HG03280 (cell line): Measurements from ENCODE around the gene CFAP52.
"Not testable (repeated sequence)": the region's sequence is repeated elsewhere in the genome, so short reads cannot be mapped to it uniquely, and the experiment has no call there.

Experiments
- ATAC-seq: cut with Tn5 transposase; IDR thresholded peaks from one replicate; pipeline ENCODE4 v1.9.1; 2021; ENCODE audit warnings: mild to moderate bottlenecking, moderate library complexity; ENCODE audit not compliant: unreplicated experiment

CFAP52 gene

DNA sequence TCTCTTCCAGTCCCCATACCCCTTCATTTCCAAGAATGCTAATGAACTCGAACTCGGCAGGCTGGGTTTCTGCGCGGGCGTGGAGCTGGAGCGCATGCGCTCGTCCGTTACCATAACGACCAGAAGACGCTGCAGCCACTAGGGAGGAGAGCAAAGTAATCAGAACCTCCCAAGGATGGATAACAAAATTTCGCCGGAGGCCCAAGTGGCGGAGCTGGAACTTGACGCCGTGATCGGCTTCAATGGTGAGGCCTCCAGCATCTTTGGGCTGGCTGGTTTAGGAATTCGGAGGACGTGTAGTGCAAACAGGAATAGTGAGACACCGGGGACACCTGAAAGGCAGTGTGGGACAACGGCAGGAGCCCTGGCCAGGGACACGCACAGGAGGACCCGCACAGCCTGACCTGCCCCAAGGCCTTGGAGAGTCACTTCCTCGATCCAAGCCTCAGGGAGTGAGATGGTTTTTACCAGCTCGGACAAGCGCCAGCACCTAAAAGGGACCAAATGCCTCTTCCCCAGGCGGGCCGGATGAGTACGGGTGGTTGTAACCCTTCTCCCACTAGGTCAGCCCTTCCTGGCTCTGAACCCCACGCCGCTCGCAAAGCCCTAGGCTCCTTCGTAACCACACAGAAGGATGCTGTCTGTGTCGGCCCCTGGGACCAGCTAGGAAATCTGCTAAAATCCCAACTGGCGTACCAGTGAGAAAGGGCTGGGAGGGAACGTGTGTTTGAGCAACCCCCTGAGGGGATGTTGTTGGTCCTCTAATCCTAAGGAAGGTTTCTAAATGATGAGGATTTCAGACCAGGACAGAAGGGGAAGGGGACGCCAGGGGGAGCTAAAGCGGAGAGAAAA, at the start of gene CFAP52:
Gene CFAP52 (plus strand): TSS at position 122 of the 852 bp plus-strand sequence. CDS start 54 bp downstream, at position 176.
- peak; percentile 56 for ATAC-seq

GRCh38 chr17:9527788-9528187, 48.7 kb upstream of the CFAP52 start:
- no peak for ATAC-seq

- ATAC-seq, result peak; percentile 55
Measured at GRCh38 chr17:9529033-9529700, 47.3 kb upstream of the CFAP52 start.

DNA sequence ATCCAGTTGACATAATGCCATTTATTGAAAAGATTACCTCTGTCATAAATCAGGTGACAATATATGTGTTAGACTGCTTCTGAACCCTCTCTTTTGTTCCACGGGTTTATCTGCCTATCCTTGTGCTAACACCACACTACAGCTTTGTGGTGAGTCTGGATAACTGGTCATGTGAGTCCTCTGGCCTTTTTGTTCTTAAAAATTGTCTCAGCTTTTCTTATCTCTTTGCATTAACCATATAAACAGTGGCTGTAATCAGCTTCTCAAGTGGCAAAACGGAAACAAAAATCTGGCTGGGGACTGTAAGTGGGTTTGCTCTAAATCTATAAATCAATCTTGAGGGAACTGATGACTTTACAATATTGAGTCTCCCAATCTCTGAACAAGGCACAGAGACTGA, 45.4 kb upstream of the CFAP52 start:
- ATAC-seq, result no peak

- ATAC-seq, result no peak
Measured at GRCh38 chr17:9532715-9533114, 43.7 kb upstream of the CFAP52 start.

DNA sequence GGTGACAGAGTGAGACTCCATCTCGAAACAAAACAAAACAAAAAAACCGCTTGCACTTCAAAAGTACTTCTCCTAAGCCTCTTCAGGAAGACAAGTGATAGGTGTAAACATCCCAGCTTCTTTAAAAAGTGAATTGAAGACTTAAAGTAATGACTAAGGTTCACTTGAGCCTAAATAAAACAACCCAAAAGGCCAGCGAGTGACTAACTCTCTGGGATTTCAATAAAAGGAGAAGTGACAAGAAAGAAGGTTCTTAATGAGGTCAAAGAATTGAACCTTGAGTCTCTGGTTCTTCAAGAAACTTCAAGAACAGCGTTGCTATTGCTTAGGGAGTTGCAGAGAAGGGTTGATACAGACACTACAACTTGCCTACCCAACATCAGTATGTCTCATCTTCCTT, 43.0 kb upstream of the CFAP52 start:
- no peak for ATAC-seq

DNA sequence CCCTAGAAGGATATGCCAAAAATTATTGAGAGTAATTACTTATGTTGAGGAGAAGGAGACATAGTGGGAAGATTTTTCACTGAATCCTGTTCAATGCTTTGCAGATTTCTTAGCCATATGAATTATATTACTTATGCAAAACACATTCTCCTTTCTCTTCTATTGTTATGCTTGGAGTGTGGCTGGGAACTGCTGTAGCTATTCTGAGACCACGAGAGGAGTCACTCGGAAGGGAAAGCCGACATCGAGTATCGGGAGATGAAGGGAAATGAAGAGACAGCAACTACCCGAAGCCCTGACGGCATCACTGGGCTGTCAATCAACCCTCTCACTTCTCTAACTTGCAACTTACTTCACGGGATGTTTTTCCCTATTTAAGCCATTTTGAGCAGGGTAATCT, 40.4 kb upstream of the CFAP52 start:
- no peak for ATAC-seq

- ATAC-seq, result no peak
Measured at GRCh38 chr17:9537177-9537776, 39.2 kb upstream of the CFAP52 start.

GRCh38 chr17:9538626-9539025, 37.8 kb upstream of the CFAP52 start:
- no peak for ATAC-seq

- no peak for ATAC-seq
Measured at GRCh38 chr17:9541718-9542117, 34.7 kb upstream of the CFAP52 start.

GRCh38 chr17:9544221-9544620, 32.2 kb upstream of the CFAP52 start:
- no peak for ATAC-seq

DNA sequence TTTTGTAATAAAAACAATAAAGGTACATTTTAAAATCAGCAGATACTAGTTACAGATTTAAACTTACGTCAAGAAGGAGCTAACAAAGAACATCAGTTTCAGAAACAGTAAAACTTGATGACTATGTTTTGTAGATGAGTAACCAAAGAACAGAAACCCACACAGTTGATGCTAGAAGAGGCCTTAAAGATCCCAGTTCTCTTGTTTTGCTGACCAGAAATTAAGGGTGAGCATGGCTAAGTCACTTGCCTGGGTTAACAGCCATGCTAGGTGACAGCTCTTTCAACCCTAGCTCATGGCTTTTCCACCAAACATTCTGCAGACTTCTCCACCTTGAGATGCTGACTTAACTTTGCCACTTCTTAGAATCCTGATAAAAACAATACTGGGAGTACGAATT, 27.2 kb upstream of the CFAP52 start:
- no peak for ATAC-seq

- no peak for ATAC-seq
Measured at GRCh38 chr17:9553181-9553580, 23.3 kb upstream of the CFAP52 start.

- ATAC-seq, result no peak
Measured at GRCh38 chr17:9553596-9553995, 22.8 kb upstream of the CFAP52 start.

- ATAC-seq, result not testable (repeated sequence)
Measured at GRCh38 chr17:9554715-9555114, 21.7 kb upstream of the CFAP52 start.

GRCh38 chr17:9557161-9557755, 19.2 kb upstream of the CFAP52 start:
- no peak for ATAC-seq

GRCh38 chr17:9557857-9558256, 18.6 kb upstream of the CFAP52 start:
- no peak for ATAC-seq

DNA sequence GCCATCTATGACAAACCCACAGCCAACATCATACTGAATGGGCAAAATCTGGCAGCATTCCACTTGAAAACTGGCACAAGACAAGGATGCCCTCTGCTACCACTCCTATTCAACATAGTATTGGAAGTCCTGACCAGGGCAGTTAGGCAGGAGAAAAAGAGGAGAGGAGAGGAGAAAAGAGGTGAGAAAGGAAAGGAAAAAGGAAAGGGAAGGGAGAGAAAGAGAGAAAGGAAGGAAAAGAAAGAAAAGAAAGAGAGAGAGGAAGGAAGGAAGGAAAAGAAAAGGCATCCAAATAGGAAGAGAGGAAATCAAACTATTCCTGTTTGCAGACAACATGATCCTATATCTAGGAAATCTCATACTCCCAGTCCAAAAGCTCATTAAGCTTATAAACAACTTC, 12.3 kb upstream of the CFAP52 start:
- ATAC-seq, result no peak

- no peak for ATAC-seq
Measured at GRCh38 chr17:9566067-9566466, 10.4 kb upstream of the CFAP52 start.

GRCh38 chr17:9566739-9567138, 9.7 kb upstream of the CFAP52 start:
- not testable (repeated sequence) for ATAC-seq

DNA sequence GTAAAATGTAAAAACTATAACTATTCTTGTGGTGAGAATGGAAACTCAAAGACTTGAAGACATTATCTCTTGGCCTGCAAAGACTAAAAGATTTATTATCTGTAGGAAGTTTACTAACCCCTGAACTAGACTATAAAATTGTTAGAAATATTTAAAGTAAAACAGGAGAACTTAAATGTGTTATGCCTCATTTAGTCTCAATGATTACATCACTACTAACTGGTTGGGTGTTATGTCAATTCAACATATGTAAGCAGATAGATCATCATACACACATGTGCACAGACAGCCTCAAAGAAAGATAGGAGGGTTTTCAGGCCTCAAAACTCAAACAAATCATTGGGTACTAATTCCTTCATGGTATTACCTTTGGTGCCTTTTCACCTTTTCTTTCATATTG, 8.4 kb upstream of the CFAP52 start:
- ATAC-seq, result no peak
